Colon (tissue), 2 donors: ENCODE data around the gene ZNF593OS.

Experiments used
- FAIRE-seq: peaks from 2 replicates; lab custom pipeline; 2012; peaks lifted over from hg19 to GRCh38; lab: Jason Lieb, UNC
- donor health status: control.
- donor health status: control.

The ZNF593OS gene

DNA sequence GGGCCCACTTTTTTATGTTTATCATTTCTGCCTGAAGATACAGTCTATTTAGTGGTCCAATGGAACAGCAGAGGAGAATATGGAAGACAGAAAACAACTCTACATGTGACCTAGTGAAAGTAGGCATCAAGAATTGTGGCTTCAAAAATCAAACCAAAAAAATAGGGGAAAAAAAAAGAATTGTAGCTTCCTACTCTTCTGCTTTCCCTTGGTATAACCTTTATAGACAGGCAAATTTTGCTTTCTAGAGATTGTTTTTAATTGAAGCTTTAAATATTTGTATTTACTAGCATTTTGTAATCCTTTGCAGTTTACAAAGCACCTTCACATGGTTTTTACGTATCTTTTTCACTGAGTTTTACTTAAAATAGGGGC is 45.7 kb downstream of the ZNF593OS start:
- no peak for FAIRE-seq

DNA sequence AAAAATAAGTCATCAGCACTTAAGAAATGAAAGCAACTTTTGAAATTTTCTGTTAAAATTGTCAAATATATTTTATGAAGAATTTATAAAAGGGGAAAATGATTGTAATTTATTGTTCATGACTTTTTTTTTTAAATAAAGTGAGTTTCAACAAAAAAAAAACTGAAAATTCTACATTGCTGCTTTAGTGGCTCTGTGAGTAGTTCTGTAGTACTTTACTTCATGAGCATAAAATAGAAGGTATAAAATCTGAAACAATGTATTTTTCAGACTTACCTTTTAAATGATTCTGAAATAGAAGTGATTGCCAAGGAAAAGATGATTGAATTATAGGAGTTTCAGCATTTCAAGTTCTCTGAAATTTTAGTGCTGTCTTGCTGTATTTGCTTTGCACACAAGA is 46.2 kb downstream of the ZNF593OS start:
- no peak for FAIRE-seq

DNA sequence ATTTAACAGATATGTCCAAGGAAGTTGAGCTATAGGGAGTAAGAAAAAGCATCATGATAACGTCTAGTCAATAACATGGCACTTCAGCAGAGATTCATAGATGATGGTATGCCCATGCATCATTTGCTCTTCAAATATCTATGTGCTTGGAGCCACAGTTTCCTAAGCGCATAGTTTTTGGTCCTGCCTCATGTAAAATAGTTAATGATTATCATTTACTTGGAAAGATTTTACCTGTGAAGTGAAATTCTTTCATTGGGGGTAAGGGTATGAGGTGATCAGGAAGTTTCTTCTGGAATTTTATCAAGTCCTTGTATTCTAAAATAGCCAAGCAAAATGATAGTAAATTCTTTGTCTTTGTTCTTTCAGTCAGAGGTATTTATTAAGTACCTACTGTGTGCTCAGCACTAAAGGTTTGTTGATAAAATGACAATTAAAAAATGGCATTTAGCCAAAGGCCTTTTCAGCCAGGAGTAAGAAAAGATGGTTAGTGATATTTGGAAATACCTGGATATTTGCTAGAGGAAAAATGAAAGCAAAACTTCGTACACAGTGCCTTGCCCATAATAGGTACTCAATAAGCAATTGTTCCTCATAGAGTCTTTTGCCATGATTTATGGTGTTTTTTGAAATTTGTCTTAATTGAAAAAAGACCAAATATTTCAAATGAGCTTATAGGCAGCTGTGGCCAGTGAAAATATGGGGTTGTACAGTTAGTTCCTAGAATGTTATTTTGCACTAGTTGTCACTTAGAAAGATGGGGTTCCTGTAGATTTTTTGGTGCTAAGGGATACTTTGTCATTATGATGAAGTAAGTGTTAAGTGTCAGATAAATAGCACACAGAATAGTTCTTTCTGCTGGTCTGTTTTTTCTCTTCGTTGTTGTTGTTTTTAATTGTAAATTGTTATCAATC is 47.0 kb downstream of the ZNF593OS start:
- no peak for FAIRE-seq

DNA sequence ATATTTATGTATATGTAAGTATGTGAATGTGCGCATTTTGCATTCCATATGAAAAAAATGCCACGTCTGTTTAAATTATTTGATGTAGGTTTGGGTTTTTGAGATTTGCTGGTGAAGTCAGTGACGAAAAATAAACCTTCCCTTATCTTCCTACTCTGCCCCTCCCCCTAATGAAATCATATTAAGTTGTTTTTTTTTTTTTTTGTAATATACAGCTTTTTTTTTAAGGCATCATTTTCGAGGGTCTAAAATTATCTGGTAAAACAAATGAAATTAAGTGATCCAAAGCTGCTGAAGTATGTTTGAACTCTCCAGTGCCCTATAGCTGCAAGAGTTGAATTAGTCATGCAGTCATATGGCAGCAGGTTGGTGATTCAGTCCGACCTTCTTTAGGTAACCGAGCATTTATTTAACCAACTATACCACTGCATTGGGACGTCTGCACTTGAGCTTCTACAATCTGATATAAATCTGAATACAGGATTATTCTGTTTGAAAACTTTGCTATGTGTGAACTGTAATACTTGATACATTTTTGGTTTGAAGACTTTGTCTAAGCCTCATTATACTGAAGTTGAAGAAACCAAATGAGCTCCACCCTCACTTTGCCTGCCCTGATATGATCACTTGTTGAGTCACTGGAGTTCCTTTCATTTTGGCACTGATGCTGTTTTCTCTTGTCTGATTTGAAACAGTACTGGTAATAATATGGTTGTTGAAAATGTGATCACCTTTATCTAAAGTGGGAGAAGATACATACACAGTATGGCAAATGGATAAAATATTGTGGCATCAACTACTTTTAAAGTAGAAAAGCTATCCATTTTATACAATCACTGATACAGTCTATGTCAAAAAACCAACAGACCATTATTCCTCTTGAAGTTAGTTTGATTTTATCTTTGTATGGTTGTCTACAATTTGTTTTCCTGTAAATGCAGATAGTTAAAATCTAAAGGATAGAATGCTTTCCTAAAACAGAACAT is 48.4 kb downstream of the ZNF593OS start:
- FAIRE-seq, result no peak

DNA sequence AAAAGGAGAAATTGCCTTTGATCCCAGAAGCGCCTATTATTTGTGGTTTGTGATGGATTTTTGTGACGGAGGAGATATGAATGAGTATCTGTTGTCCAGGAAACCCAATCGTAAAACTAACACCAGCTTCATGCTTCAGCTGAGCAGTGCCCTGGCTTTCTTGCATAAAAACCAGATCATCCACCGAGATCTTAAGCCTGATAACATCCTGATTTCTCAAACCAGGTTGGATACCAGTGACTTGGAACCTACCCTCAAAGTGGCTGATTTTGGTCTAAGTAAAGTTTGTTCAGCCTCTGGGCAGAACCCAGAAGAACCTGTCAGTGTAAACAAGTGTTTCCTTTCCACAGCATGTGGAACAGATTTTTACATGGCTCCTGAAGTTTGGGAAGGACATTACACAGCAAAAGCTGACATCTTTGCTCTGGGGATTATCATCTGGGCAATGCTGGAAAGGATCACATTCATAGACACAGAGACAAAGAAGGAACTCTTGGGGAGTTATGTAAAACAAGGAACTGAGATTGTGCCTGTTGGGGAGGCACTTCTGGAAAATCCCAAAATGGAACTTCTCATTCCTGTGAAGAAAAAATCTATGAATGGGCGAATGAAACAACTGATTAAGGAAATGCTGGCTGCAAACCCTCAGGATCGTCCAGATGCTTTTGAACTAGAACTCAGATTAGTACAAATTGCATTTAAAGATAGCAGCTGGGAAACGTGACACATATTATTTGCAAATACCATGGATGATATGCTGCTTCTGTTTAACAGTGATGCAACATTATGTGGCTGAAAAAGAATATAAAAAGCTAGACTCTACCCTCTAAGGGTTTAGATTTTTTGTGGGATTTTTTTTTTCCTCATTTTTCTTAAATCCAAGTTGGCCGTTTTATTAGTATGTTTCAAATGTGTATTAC is 49.5 kb downstream of the ZNF593OS start:
- no peak for FAIRE-seq

DNA sequence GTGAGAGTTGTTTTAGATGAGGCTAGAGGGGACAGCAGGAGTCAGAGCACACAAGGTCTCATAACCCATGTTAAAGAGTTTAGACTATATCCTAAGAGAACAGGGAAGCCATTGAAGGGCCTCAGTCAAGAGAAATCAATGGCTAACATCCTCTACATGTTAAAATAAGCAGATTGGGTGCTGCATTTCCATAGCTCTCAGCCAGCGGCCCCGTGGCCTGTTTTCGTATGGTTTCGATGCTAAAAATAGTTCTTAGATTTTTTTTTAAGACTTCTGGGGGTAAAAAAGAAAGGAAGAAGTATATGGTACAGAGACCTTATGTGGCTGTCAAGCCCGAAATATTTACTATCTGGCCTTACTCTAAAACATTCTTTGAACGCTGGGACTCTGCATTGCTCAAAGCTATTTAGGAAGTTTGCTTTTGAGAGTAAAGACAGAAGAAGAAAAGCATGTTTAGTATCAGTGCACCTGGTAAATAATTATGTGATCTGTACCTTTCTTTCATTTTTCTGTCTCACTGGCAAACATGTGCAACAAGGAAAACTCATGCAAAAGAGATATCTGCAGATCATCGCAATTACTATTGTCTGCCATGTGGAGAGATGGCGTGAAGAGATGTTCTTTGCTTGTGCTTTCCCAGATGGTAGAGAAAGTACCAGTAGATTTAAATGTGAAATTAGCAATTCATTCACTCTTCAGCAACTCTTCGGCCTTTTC is 51.6 kb downstream of the ZNF593OS start:
- no peak for FAIRE-seq
